HG03442 (cell line): ENCODE data around the gene TM2D3.
"Not testable (repeated sequence)": the region's sequence is repeated elsewhere in the genome, so short reads cannot be mapped to it uniquely, and the experiment has no call there.

Source experiments
- ATAC-seq: cut with Tn5 transposase; IDR thresholded peaks from one replicate; pipeline ENCODE4 v1.9.1; 2021; ENCODE audit warnings: mild to moderate bottlenecking, moderate library complexity; ENCODE audit not compliant: unreplicated experiment

The TM2D3 gene

DNA sequence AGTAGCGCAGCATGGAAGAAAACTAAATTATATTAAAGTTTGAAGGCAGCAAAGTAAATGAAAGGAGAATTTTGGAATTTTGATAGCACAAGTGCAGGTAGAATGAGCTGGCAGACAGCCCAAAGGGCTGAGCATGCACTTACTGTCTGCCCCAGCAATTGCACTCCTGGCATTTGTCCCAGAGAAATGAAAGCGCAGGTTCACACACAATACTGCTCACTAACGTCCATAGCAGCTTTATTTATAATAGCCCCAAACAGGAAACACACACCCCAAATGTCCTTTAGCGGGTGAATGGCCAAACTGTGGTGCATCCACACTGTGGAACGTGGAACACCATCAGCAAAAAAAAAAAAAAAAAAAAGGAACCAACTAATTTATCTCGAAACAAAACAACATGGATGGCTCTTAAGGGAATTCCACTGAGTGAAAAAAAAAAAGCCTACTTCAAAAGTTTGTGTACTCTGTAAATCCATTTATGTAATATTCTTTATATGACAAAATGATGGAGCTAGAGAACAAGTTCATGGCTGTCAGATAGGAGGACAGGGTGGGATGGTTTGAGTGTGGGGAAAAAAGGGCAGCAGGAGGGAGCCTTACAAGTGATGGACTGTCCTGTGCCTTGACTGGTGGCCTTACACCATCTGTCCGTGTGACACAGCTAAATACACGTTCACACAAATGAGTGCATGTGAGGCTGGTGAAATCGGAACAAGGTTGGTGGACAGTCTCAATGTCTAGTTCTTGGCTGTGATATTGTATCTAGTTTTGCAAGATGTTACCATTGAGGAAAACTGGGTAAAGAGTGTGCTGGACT is 6.0 kb upstream of the TM2D3 start:
- ATAC-seq = no peak

DNA sequence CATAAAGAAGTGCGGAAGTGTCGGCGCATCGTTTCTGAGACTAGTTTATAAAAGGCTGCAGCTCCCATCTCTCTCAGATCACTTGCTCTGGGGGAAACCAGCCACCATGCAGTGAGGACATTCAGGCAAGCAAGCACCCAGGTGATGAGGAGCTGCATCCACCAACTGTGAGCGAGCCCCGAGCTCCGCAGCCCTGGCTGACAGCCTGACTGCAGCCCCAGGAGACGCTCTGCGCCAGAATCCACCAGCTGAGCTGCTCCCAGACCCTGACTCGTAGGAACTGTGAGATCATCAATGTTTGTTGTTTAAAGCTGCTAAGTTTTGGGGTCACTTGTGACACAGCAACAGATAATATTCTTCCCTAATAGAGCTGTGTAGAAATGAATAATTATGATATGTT is 5.0 kb upstream of the TM2D3 start:
- no peak for ATAC-seq

DNA sequence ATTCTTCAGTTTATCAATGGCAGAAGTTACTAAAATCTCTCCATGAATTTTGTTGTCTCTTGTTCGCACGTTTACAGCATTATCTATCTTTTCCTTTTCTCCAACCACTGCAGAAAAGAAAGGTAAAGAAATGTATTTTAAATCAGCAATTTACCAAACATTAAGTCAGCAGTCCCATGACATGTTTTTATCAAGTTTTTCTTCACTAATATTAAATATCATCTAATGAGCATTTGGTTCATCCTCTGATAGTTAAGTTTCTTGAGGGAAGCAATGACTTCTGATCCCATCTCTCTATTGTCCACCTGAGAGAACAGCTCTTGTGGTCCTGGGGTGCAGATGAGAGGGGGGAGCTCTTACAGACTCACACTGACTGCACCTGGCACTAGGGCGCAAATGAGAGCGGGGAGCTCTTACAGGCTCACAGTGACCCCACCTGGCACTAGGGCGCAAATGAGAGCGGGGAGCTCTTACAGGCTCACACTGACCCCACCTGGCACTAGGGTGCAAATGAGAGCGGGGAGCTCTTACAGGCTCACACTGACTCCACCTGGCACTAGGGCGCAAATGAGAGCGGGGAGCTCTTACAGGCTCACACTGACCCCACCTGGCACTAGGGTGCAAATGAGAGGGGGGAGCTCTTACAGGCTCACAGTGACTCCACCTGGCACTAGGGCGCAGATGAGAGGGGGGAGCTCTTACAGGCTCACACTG is 2.6 kb upstream of the TM2D3 start:
- ATAC-seq = not testable (repeated sequence)

DNA sequence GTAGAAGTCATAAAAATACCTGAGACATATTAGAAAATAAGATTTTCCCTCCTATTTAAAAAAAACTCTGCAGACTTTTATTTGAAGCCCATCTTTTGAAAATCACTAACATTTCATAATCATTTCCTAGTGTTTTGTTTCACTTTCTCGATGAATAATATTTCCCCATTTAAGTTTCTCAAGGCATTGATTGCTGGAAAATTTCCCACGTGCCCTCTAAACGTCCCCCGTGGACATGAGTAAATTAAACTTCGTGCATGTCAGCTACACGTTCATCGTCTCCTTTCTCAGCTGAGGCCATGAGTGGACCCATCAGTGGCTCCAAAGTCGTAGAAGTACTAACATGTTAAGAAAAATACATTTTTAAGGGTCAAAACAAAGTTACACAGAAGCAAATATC is 2.0 kb upstream of the TM2D3 start:
- ATAC-seq = no peak

DNA sequence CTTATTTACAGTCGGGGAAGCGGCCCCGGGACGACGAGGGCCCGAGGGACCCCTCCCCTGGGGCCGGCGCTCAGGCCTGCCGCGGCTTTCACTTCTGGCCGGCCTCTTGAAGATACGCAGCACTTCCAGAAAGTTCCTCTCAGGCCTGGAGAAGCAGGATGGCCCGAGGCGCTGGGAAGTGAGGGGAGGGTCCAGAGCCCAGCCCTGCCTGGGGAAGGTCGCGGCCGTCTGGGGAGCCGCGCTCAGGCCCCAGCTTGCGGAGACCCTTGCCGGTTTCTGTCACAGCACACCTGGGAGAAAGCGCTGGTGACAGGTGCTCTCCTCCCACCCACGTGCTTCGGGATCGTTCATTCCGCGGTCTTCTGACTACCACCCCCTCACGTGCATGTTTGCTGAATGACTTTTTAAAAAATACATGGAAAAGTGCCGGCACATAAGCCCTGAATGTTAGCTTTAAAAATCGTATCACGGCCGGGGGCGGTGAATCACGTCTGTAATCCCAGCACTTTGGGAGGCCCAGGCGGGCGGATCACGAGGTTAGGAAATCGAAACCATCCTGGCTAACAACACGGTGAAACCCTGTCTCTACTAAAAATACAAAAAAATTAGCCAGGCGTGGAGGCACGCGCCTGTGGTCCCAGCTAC is 727 bp upstream of the TM2D3 start:
- no peak for ATAC-seq

DNA sequence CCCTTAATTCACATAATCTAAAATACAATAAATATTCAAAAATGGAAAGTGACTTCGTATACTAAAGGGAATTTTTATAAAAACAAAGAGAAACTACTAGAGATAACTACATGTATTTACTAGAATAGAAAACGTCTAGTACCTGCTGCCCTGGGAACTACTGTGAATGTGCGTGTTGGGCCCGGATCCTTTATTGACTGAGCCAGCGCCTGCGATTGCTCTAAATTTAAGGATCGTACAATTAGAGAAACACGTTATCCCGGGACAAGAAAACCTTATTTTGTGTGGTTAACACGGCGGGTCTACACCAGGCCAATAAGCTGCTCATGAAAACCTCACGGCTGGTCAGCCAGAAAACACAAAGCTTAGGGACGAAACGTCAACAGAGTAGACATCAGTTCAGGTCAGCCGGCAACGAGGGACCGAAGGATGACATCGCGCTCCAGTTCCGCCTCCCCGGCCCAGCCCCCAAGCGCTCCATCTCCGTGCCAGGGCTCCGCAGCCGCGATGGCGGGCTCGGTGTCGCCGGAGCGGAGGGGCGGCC is 555 bp downstream of the TM2D3 start:
- ATAC-seq = peak; percentile 0

DNA sequence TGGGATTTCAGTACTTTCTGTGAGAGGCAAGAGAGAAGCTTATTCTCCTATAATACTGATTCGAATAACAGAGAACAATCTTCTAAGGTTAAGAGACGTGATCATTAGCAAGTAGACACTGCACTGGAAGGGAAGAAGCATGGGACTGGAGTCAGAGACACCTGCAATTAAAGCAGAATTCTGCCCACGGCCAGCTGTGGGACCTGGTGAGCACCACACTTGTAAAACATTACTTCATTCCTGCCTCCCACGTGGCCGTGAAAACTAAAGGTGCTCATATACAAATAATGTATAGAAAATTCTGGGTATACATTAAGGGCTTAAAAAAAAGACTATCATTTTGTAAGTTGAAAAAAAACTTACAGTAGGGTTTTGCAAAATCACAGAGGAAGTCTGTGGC is 2.0 kb downstream of the TM2D3 start:
- no peak for ATAC-seq

DNA sequence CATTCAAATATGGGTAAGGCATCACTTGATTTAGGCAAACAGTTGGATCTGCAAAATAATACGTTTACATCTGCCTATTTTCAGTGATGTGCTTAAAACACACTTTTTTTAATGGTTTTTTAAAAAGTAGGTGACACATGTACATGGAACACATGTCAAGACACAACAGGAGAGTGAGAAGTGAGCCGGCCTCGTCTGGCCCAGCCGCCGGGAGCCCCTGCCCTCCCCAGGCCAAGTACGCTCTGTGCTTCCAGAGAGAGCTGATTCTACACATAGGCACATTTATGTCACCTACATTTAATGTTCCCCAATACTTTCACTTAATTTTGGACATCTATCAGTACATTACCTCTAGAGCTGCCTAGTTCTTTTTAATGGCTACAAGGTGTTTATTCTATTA is 3.8 kb downstream of the TM2D3 start:
- no peak for ATAC-seq

DNA sequence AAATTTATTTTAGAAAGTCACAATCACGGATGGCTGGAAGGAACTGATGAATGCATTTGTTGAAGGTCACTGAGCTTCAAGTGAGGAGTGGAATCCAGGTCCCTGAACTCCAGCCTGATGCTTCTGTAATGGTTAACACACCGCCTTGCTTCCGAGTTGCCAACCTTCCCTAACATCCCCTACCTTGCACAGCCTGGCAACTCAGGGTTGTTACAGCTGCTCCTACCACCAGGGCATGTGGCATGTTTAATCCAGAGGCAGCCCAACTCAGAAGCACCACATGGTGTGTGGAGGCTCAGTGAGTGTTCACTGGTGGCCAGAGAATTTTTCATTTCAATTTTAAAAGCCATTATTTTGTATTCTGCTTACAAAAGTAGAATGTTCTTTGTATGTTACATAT is 4.9 kb downstream of the TM2D3 start:
- no peak for ATAC-seq

DNA sequence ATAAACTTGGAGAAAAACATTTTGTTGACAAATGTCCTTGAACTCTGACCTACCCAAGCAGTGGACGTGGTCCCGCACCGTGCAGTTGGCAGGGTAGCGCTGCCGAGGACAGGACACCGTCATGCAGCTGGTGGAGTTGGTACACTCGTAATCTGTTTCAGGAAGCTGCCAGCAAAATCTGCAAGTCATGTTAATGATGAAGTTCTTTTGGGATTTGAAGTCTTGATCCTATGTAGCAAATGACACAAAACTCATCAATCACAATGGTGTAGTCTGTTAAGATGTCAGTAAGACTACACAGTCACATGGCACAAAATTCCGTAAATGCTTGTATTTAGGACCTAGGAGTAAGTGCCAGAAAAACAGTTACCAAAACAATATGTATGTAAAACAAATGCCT is 5.5 kb downstream of the TM2D3 start:
- ATAC-seq = no peak

DNA sequence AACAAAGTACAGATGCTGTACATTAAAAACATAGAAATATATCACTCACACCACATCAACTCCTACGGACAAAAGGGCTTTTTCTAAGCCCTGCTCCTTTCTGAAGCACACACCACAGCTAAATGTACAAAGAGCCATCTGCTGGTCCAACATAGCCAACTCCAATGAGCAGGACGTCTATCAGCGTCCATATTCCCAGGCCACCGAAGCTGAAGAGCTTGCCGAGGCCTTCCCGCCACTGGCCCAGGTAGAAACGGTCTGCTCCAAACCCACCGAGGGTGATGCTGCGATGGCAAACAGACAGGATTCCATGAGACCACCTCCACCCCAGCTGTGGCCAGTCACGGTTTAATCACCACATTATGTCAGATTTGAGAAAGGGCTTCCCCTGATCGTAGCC is 9.8 kb downstream of the TM2D3 start:
- no peak for ATAC-seq

DNA sequence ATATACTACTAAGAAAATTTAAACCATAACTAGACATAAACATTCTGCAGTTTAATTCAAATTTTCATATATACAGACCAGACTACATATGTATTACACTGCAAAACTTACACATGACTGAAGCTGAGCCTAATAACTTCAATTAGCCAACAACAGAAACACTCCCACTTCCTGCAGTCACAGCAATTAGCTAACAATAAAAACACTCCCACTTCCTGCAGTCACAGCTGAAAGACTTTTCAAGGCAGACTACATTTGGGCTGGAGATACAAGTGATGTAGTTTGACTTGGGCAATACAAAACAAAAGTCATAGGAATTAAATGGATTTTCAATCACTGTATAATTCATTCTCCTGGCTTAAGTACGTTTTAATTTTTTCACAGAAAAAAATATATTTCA is 10.3 kb downstream of the TM2D3 start:
- ATAC-seq = no peak

DNA sequence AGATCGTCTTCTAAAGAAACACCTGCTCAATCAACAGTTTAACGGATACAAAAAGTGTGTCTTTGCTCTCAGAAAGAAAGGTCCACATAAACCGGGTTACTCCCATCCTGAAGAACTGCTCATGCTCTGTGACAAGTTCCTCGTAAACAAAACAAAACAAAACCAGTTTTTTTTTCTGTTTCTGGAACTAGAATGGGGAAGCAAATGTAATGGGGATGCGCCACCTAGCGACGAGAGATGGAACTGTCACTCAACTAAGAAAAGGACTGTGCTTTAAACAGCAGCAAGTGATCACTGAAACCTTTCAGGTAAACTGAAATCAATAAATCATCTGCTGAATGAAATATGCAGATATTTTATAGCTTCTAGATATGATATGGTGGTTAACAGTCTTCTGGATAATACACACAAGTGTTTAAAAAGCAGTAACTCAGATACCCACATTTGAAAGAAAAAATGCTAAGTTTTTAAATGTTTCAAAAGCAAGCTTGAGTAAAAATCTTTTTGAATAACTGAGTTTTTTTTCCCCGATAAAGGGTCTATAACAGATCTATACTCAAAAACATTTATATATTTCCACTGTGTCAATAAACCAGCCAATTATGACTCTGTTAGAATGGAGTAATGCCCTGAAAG is 10.9 kb downstream of the TM2D3 start:
- peak; percentile 64 for ATAC-seq

DNA sequence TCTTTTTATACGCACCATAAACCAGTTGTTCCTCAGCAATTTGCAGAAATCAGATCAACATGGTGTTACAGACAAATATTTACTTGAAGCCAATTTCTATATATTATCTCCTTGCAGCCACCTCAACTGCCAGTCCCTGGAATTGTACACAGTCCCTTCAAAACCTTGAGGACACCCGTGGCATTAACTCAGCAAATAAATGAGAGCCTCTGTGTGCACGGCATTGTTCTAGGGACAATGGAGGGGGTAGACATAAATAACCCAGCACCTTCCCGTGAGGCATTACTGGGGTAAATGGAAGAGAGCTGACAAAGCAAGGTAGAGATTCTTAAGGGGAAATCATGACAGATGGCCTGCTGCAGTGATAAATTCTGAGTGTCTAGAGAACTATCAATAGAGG is 12.5 kb downstream of the TM2D3 start:
- ATAC-seq = no peak

DNA sequence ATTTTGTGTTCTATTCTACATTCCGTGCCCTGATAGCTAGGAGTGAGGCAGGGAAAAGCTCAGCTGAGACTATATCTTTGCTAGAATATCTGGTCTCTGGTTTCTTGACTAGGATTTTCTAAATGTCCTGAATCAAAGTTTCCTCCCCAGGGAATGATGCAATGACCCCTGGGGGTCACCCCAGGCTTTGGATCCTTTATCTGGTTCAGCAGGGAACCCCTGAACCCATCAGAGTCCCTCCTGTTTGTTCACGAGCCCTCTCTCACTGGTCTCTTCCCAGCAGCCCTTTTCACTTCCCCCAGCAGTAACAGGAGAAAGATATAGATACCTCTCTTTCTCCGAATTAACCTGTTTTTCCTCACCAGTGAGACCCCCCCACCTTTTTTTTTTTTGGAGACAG is 14.3 kb downstream of the TM2D3 start:
- no peak for ATAC-seq

DNA sequence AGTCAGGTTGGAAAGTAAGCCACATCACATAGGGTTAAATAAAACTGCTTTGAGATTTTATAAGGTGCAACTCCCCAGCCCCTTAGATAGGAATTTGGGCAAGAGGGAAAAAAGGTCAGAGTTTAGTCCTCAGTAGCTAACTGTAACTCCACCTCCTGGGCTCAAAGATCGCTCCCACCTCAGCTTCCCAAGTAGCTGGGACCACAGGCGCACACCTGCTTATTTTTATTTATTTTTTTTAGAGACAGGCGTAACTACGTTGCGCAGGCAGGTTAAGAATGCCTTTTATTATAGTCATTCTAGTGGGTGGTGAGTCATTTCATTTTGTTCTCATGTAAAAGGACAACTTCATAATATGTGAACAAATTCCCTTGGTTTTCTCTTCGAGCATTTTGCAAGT is 14.7 kb downstream of the TM2D3 start:
- ATAC-seq = no peak

DNA sequence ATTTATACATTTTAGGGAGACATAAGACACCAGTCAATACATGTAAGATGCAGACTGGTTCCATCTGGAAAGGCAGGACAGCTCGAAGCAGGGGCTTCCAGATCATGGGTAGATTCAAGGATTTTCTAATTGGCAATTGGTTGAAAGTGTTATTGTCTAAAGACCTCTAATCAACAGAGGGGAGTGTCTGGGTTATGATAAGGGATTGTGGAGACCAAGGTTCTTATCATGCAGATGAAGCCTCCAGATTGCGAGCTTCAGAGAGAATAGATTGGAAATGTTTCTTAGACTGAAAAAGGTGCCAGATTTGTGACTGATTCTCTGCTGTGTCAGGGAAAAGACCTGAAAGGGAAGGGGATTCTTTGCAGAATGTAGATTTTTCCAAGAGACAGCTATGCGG is 15.1 kb downstream of the TM2D3 start:
- ATAC-seq = no peak

DNA sequence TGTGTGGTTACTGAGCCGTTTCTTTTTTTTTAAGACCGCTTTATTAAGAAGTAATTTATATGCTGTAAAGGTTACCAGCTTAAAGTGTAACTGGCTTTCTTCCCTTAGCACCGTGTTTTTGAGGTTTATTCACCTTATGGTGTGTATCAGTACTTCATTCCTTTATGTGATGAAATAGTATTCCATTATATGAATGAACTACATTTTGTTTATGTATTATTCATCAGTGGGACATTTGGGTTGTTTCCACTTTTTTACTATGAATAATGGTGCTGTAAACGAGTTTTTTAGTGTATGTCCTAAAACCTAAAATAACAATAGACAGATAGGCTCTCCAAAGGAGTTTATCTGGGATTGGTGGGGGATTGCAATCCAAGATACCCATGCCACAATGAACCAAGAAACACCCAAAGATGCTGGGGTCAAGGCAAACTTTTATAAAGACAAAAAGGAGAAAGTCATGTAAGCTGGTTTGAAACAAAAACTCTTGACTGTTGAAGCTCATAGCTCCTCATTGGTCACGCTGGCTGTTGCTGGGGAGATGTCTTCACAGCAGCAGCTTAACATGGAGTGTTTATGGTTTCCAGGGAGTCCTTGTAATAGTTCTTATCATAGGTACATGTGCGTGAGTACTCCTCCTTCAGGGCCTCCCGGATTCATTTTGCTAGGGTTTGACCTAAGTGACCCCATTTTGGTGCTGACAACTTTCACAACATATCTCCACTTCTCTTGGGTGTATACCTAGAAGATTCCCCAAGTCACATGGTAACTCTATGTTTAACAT is 16.0 kb downstream of the TM2D3 start:
- no peak for ATAC-seq

DNA sequence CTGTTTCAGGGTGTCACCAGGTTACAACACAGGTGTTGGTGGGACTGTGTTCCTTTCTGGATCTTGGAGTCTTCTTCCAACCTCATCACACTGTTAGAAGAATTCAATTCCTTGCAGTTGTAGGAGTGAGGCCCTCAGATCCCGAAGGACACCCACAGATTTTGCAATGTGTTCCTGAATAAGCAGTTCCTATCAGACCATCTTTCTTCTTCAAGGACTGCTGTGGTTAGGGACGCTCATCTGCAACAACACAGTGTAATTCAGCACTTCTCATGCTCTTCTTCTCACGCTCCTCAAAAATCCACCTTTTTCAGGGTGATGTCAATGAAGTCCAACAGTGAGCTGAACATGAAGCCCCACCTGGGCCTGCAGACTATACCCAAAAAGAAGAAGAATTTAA is 18.8 kb downstream of the TM2D3 start:
- ATAC-seq = no peak

DNA sequence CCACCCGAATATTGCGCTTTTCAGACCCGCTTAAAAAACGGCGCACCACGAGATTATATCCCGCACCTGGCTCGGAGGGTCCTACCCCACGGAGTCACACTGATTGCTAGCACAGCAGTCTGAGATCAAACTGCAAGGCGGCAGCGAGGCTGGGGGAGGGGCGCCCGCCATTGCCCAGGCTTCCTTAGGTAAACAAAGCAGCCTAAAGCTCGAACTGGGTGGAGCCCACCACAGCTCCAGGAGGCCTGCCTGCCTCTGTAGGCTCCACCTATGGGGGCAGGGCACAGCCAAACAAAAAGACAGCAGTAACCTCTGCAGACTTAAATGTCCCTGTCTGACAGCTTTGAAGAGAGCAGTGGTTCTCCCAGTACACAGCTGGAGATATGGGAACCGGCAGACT is 25.5 kb downstream of the TM2D3 start:
- not testable (repeated sequence) for ATAC-seq

DNA sequence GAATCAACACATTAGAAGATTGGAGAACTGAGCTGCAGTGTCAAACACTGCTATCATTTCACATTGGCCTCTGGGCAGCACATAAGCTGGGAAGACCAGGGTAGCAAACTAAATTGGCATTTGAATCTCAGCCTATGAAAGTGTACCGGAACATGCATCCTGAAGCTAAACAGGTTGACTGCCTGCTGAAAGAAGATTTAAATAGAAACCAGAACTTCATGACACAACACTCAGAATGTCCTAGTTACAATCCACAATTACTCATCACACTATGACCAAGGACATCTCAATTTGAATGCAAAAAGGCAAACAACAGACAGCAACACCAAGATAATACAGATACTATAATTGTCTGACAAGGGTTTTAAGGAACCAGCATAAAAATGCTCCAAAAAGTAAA is 26.2 kb downstream of the TM2D3 start:
- ATAC-seq = no peak
